Caco-2 (cell line): ENCODE results near the gene LMOD1. TPM values are rescaled to one million over a fixed set of nuclear protein-coding genes. Genes with fewer than 3 reads are reported as not detected.

Experiments used
- BruUV-seq: library from RNA; stranded (reverse); fragments of 400-500 nt; replicated peaks from 2 replicates; lab custom pipeline; 2021; lab: Mats Ljungman, UMichigan
- CTCF ChIA-PET: fragments of 300-600 bp; sonication (Branson Sonifier 250); formaldehyde crosslinking; loops from one replicate; lab custom pipeline; 2022; ENCODE audit warnings: antibody characterized with exemption; lab: Charles Lee
- POLR2A ChIA-PET: fragments of 300-600 bp; sonication (Branson Sonifier 250); formaldehyde crosslinking; loops from one replicate; lab custom pipeline; 2022; ENCODE audit warnings: antibody characterized with exemption; lab: Charles Lee
- DNase-seq, 2 experiments: peaks; one replicate each; pipeline versions ENCODE4 v3.0.0 to v3.0.0-alpha.2; 2020 to 2022
- H3K27me3 ChIP-seq: replicated peaks from 2 replicates; pipeline ENCODE4 v1.6.0; 2011; ENCODE audit warnings: low read length; ENCODE audit not compliant: control insufficient read depth, insufficient read depth
- H3K36me3 ChIP-seq: 2 replicates; pipeline ENCODE4 v1.5.1; 2011; ENCODE audit warnings: low read length; ENCODE audit not compliant: control insufficient read depth, insufficient read depth
- H3K4me1 ChIP-seq: fragments of 250-450 bp; sonication (Bioruptor Pico); 2 replicates; pipeline ENCODE4 v1.5.1; 2020; ENCODE audit warnings: mild to moderate bottlenecking
- H3K4me3 ChIP-seq: 2 replicates; pipeline ENCODE4 v1.5.1; 2011; ENCODE audit warnings: low read depth, mild to moderate bottlenecking, control low read depth, low read length
- H3K9me3 ChIP-seq: fragments of 250-450 bp; sonication (Bioruptor Pico); 2 replicates; pipeline ENCODE4 v1.5.1; 2020; ENCODE audit warnings: mild to moderate bottlenecking, moderate library complexity
- H3K27ac Mint-ChIP-seq: one replicate; pipeline ENCODE4 v1.8.0; 2022; ENCODE audit warnings: mixed read lengths; ENCODE audit not compliant: unreplicated experiment
- H3K27me3 Mint-ChIP-seq: one replicate; pipeline ENCODE4 v1.8.0; 2022; ENCODE audit warnings: mixed read lengths; ENCODE audit not compliant: insufficient read depth, unreplicated experiment
- H3K36me3 Mint-ChIP-seq: one replicate; pipeline ENCODE4 v1.8.0; 2022; ENCODE audit warnings: mild to moderate bottlenecking, mixed read lengths; ENCODE audit not compliant: insufficient read depth, unreplicated experiment
- H3K4me1 Mint-ChIP-seq: one replicate; pipeline ENCODE4 v1.8.0; 2022; ENCODE audit warnings: low read depth, mixed read lengths; ENCODE audit not compliant: unreplicated experiment
- H3K4me3 Mint-ChIP-seq: one replicate; pipeline ENCODE4 v1.8.0; 2022; ENCODE audit warnings: mild to moderate bottlenecking, moderate library complexity, mixed read lengths; ENCODE audit not compliant: unreplicated experiment
- H3K9me3 Mint-ChIP-seq: one replicate; pipeline ENCODE4 v1.8.0; 2022; ENCODE audit warnings: mixed read lengths; ENCODE audit not compliant: unreplicated experiment
- intact Hi-C: fragments of 100-400 bp; cut with micrococcal nuclease; formaldehyde crosslinking; loops from one replicate; pipeline ENCODE4 v1.10.0; 2022; ENCODE audit not compliant: unreplicated experiment
- microRNA-seq: library from miRNA; unstranded; fragments of <30 nt; microRNA quantifications from one replicate; pipeline ENCODE4 v1.2.0, GENCODE V29; 2022
- total RNA-seq: library from RNA; stranded (reverse); gene quantifications from 2 replicates; pipeline ENCODE4 v1.2.3, GENCODE V29; 2022
- TF ChIP-seq, protein P1 (sequence below), 2 experiments: fragments of 200-600 bp in 1 of 2; IDR thresholded peaks; 1 replicate in 1 of 2; 2 replicates in 1 of 2; pipeline versions ENCODE4 v1.5.1 to v1.8.0; 2011 to 2022; ENCODE audit warnings: antibody characterized with exemption in 1 of 2, control low read depth in 1 of 2, inconsistent platforms in 1 of 2, low read depth in 1 of 2, low read length in 1 of 2, mild to moderate bottlenecking in 1 of 2, moderate library complexity in 1 of 2; ENCODE audit not compliant: insufficient read depth in 1 of 2, severe bottlenecking in 1 of 2, unreplicated experiment in 1 of 2

Gene LMOD1
- total RNA-seq, 1 experiment from 2014 or later: 0.11 TPM

DNA sequence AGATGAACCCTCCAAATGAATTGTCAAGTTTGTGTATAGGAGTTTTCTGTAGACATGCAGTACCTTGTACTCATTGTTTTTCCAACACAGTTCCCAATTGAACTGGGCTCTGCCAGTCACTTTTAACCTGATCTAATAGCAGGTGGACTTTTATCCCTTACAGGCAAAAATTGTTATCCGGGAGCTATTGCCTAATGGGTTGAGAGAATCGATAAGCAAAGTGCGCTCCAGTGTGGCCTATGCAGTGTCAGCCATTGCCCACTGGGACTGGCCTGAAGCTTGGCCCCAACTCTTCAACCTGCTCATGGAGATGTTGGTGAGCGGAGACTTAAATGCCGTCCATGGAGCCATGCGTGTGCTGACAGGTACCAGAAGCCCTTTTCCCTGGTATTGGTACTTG lies 98.1 kb downstream of the LMOD1 start:
- Histone ChIP-seq H3K27me3 (no peaks in the 10 kb centered on the region), H3K9me3 (no peaks in the 10 kb centered on the region), H3K4me1 (no peaks in the 10 kb centered on the region), H3K36me3 (no peaks in the 10 kb centered on the region; the same call in 1 of the 2 replicates), H3K4me3 (no peak overlapping the region)
- Mint-ChIP-seq H3K27me3 (no peaks in the 10 kb centered on the region), H3K27ac (no peak overlapping the region), H3K4me1 (no peaks in the 10 kb centered on the region), H3K36me3 (peaks cover 37% of the 10 kb centered on the region), H3K9me3 (no peaks in the 10 kb centered on the region), H3K4me3 (no peak overlapping the region)
- TF ChIP-seq, protein P1, sequence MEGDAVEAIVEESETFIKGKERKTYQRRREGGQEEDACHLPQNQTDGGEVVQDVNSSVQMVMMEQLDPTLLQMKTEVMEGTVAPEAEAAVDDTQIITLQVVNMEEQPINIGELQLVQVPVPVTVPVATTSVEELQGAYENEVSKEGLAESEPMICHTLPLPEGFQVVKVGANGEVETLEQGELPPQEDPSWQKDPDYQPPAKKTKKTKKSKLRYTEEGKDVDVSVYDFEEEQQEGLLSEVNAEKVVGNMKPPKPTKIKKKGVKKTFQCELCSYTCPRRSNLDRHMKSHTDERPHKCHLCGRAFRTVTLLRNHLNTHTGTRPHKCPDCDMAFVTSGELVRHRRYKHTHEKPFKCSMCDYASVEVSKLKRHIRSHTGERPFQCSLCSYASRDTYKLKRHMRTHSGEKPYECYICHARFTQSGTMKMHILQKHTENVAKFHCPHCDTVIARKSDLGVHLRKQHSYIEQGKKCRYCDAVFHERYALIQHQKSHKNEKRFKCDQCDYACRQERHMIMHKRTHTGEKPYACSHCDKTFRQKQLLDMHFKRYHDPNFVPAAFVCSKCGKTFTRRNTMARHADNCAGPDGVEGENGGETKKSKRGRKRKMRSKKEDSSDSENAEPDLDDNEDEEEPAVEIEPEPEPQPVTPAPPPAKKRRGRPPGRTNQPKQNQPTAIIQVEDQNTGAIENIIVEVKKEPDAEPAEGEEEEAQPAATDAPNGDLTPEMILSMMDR (IDR thresholded peaks at IDR 0.05; ENCODE audit: insufficient read depth in 1 of 2, low read depth in 1 of 2, low read length in 1 of 2, severe bottlenecking in 1 of 2, unreplicated experiment in 1 of 2): no peak
- CTCF ChIA-PET: no interaction called here
- intact Hi-C loops: no loop called here
- BruUV-seq: no TSS peak
- POLR2A ChIA-PET: no interaction called here
- DNase-seq: no peak

DNA sequence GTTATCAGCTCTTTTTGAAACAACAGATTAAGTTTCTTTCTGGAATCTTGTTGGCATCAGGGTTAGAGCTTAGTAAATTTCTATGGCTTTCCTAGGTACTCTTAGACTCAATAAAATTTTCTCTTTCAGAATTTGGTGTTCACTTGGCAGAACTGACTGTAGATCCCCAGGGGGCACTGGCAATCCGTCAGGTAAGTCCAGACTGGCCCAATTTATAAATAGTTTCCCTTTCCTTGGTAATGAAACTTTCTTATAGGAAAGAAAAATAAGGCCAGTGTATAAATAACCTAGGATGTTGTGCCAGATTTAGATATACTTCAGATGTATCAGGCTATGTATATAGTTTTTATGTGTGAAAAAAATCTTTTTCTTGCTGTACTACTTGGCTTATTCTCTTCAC lies 99.2 kb downstream of the LMOD1 start:
- Mint-ChIP-seq H3K36me3 (peaks cover 26% of the 10 kb centered on the region), H3K4me3 (no peak overlapping the region), H3K4me1 (peaks cover 2% of the 10 kb centered on the region), H3K27me3 (no peaks in the 10 kb centered on the region), H3K27ac (no peak overlapping the region), H3K9me3 (no peaks in the 10 kb centered on the region)
- Histone ChIP-seq H3K36me3 (no peaks in the 10 kb centered on the region; the same call in 1 of the 2 replicates), H3K9me3 (no peaks in the 10 kb centered on the region), H3K4me1 (no peaks in the 10 kb centered on the region), H3K27me3 (no peaks in the 10 kb centered on the region), H3K4me3 (no peak overlapping the region)
- POLR2A ChIA-PET: no interaction called here
- CTCF ChIA-PET: no interaction called here
- no peak for DNase-seq
- no TSS peak for BruUV-seq
- intact Hi-C loops: no loop called here
- TF ChIP-seq, protein P1 (IDR thresholded peaks at IDR 0.05; ENCODE audit: insufficient read depth in 1 of 2, low read depth in 1 of 2, low read length in 1 of 2, severe bottlenecking in 1 of 2, unreplicated experiment in 1 of 2): no peak

Small RNAs within 50 kb of the gene (microRNA-seq; reads per million reads assigned to microRNA genes)
- gene MIR6739: not detected

Other genes with a start within 250 kb of the LMOD1 start
- 95.1 and 107 TPM in 2 replicates for gene IPO9, start 117.4 kb downstream of the LMOD1 start, total RNA-seq
- gene SHISA4, start 57.6 kb downstream of the LMOD1 start, total RNA-seq: 1.7 and 3.0 TPM in 2 replicates
- gene TIMM17A, start 9.0 kb upstream of the LMOD1 start, total RNA-seq: 63.7 and 64.1 TPM in 2 replicates
- 75.9 and 83.0 TPM in 2 replicates for gene RNPEP, start 36.1 kb upstream of the LMOD1 start, total RNA-seq
- gene ELF3, start 64.0 kb upstream of the LMOD1 start, total RNA-seq: 116 and 126 TPM in 2 replicates
- gene GPR37L1, start 176.4 kb upstream of the LMOD1 start, total RNA-seq: 0.07 TPM in 2 replicates
- 25.0 and 27.8 TPM in 2 replicates for gene ARL8A, start 198.2 kb upstream of the LMOD1 start, total RNA-seq
- not detected in 2 replicates for gene PTPN7, start 214.1 kb upstream of the LMOD1 start, total RNA-seq
- 0.36 TPM in 1 of 2 replicates, not detected in the other for gene LGR6, start 247.3 kb upstream of the LMOD1 start, total RNA-seq